Astrocyte (in vitro differentiated cells and primary cell): ENCODE measurements around the gene EZH1. TPM values are rescaled to one million over a fixed set of nuclear protein-coding genes. Genes with fewer than 3 reads are reported as not detected.

Experiments
- DNase-seq: peaks from one replicate; pipeline ENCODE4 v3.0.0-alpha.2; 2010; ENCODE audit warnings: low read depth
- FAIRE-seq: peaks from 2 replicates; lab custom pipeline; 2011; peaks lifted over from hg19 to GRCh38; lab: Jason Lieb, UNC
- H2AFZ ChIP-seq: 2 replicates; pipeline ENCODE4 v1.6.0; 2012; ENCODE audit warnings: low read depth, low read length, inconsistent platforms
- H3K27ac ChIP-seq: 2 replicates; pipeline ENCODE4 v1.5.1; 2011; ENCODE audit warnings: low read depth, low read length, inconsistent platforms
- H3K27me3 ChIP-seq: 2 replicates; pipeline ENCODE4 v1.6.0; 2011; ENCODE audit warnings: low read length, inconsistent platforms; ENCODE audit not compliant: insufficient read depth
- H3K36me3 ChIP-seq: 2 replicates; pipeline ENCODE4 v1.5.1; 2011; ENCODE audit warnings: low read length, inconsistent platforms; ENCODE audit not compliant: insufficient read depth
- H3K4me1 ChIP-seq: 2 replicates; pipeline ENCODE4 v1.5.1; 2011; ENCODE audit warnings: low read length, inconsistent platforms; ENCODE audit not compliant: insufficient read depth
- H3K4me2 ChIP-seq: 2 replicates; pipeline ENCODE4 v1.6.0; 2012; ENCODE audit warnings: low read length, inconsistent platforms
- H3K4me3 ChIP-seq: 2 replicates; pipeline ENCODE4 v1.5.1; 2011; ENCODE audit warnings: low read depth, mild to moderate bottlenecking, low read length, inconsistent platforms; ENCODE audit not compliant: insufficient read depth
- H3K79me2 ChIP-seq: 2 replicates; pipeline ENCODE4 v1.6.0; 2012; ENCODE audit warnings: mild to moderate bottlenecking, low read length, inconsistent platforms; ENCODE audit not compliant: insufficient read depth
- H3K9ac ChIP-seq: 2 replicates; pipeline ENCODE4 v1.6.0; 2012; ENCODE audit warnings: mild to moderate bottlenecking, low read length, inconsistent platforms
- H3K9me3 ChIP-seq: 2 replicates; pipeline ENCODE4 v1.5.1; 2012; ENCODE audit warnings: low read depth, mild to moderate bottlenecking, low read length, inconsistent platforms; ENCODE audit not compliant: insufficient read depth
- H4K20me1 ChIP-seq: 2 replicates; pipeline ENCODE4 v1.6.0; 2012; ENCODE audit warnings: low read length, inconsistent platforms; ENCODE audit not compliant: insufficient read depth
- H3K27ac Mint-ChIP-seq: one replicate; pipeline ENCODE4 v1.8.0; 2021; ENCODE audit warnings: mild to moderate bottlenecking, mixed read lengths; ENCODE audit not compliant: unreplicated experiment
- H3K27me3 Mint-ChIP-seq: one replicate; pipeline ENCODE4 v1.8.0; 2021; ENCODE audit warnings: low read depth, mixed read lengths; ENCODE audit not compliant: unreplicated experiment
- H3K36me3 Mint-ChIP-seq: one replicate; pipeline ENCODE4 v1.8.0; 2021; ENCODE audit warnings: low read depth, mixed read lengths; ENCODE audit not compliant: unreplicated experiment
- H3K4me1 Mint-ChIP-seq: one replicate; pipeline ENCODE4 v1.8.0; 2021; ENCODE audit warnings: low read depth, mixed read lengths; ENCODE audit not compliant: unreplicated experiment
- H3K4me3 Mint-ChIP-seq: one replicate; pipeline ENCODE4 v1.8.0; 2021; ENCODE audit warnings: mild to moderate bottlenecking, moderate library complexity, mixed read lengths; ENCODE audit not compliant: unreplicated experiment
- H3K9me3 Mint-ChIP-seq: one replicate; pipeline ENCODE4 v1.8.0; 2021; ENCODE audit warnings: mild to moderate bottlenecking, mixed read lengths; ENCODE audit not compliant: unreplicated experiment
- EZH2 ChIP-seq: IDR thresholded peaks from 2 replicates; pipeline ENCODE4 v1.6.1; 2012; ENCODE audit warnings: mild to moderate bottlenecking, low read length, inconsistent platforms; ENCODE audit not compliant: insufficient read depth
- total RNA-seq: library from RNA; stranded (reverse); gene quantifications from 2 replicates; pipeline ENCODE4 v1.2.1, GENCODE V29; 2021
- TF ChIP-seq, protein P1 (sequence below): IDR thresholded peaks from 2 replicates; pipeline ENCODE4 v1.5.1; 2011; ENCODE audit warnings: low read depth, mild to moderate bottlenecking, inconsistent platforms, low read length, moderate library complexity; ENCODE audit not compliant: insufficient read depth

EZH1 gene
- total RNA-seq, 1 donor from 2014 or later = 15.2 TPM

DNA sequence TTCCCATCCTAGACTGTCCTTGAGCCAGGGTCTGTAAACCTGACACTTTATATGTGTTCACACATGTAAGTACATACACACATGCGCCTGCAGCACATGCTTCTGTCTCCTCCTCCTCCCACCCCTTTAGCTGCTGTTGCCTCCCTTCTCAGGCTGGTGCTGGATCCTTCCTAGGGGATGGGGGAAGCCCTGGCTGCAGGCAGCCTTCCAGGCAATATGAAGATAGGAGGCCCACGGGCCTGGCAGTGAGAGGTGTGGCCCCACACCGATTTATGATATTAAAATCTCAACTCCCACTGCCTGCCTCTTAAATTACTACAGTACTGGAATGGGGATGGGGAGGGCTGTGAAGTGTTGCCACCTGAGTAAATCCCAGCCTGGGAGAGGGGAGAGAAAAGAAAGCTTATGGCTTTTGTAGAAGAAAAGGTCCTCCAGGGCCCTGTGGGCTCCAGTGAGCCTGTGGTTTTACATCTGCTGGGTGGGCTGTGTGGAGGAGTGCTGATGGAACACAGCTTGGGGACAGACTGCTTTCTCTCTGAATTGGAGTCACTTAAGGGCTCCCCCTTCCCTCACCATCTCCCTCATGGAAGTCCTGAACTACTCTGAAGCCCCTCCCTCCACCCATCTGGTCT is 34.6 kb upstream of the EZH1 start:
- Mint-ChIP-seq H3K27ac (no peak overlapping the region), H3K4me1 (peaks cover 42% of the 10 kb centered on the region), H3K27me3 (no peaks in the 10 kb centered on the region), H3K4me3 (peak overlapping the region; percentile 78), H3K36me3 (peaks cover 6% of the 10 kb centered on the region), H3K9me3 (no peaks in the 10 kb centered on the region)
- DNase-seq (no peak), FAIRE-seq (no peak)
- TF ChIP-seq EZH2 = no peak
- TF ChIP-seq, protein P1, sequence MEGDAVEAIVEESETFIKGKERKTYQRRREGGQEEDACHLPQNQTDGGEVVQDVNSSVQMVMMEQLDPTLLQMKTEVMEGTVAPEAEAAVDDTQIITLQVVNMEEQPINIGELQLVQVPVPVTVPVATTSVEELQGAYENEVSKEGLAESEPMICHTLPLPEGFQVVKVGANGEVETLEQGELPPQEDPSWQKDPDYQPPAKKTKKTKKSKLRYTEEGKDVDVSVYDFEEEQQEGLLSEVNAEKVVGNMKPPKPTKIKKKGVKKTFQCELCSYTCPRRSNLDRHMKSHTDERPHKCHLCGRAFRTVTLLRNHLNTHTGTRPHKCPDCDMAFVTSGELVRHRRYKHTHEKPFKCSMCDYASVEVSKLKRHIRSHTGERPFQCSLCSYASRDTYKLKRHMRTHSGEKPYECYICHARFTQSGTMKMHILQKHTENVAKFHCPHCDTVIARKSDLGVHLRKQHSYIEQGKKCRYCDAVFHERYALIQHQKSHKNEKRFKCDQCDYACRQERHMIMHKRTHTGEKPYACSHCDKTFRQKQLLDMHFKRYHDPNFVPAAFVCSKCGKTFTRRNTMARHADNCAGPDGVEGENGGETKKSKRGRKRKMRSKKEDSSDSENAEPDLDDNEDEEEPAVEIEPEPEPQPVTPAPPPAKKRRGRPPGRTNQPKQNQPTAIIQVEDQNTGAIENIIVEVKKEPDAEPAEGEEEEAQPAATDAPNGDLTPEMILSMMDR = no peak
- no peak overlapping the region for H3K4me3 ChIP-seq
- peak overlapping the region; percentile 96 for H3K4me2 ChIP-seq
- H3K27ac ChIP-seq = no peak overlapping the region
- H2AFZ ChIP-seq = no peak overlapping the region
- H3K4me1 ChIP-seq = peaks cover 53% of the 10 kb centered on the region
- peaks cover 7% of the 10 kb centered on the region for H3K36me3 ChIP-seq
- no peaks in the 10 kb centered on the region for H3K27me3 ChIP-seq
- H4K20me1 ChIP-seq = peaks cover 22% of the 10 kb centered on the region
- no peaks in the 10 kb centered on the region for H3K9me3 ChIP-seq
- H3K79me2 ChIP-seq = peaks cover 40% of the 10 kb centered on the region
- H3K9ac ChIP-seq = peak overlapping the region; percentile 85

DNA sequence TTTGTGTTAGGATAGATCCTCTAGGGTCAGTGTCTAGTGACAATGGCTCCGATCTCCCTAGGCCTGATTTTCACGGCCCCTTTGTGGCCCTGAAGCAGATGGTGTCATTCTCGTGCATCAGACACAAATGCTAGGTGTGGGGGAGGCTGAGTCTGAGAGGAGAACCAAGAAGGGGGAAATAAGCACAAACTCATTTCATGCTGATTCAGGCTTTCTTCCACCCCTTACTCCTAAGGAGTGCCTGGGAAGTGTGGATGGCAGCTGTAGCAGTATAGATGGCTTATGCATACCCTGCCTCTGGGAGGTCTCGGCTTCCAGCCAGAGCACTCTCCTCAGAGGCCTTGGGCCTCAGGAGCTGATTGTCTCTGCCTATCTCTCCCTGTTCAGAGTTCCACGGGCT is 33.7 kb upstream of the EZH1 start:
- Mint-ChIP-seq H3K4me3 (no peak overlapping the region), H3K27me3 (no peaks in the 10 kb centered on the region), H3K27ac (no peak overlapping the region), H3K36me3 (peaks cover under 1% of the 10 kb centered on the region), H3K9me3 (no peaks in the 10 kb centered on the region), H3K4me1 (peaks cover 50% of the 10 kb centered on the region)
- Histone ChIP-seq H3K4me1 (peaks cover 53% of the 10 kb centered on the region), H3K9me3 (no peaks in the 10 kb centered on the region), H4K20me1 (peaks cover 16% of the 10 kb centered on the region), H3K4me3 (no peak overlapping the region), H3K9ac (no peak overlapping the region), H2AFZ (no peak overlapping the region), H3K36me3 (peaks cover 7% of the 10 kb centered on the region), H3K27ac (no peak overlapping the region), H3K79me2 (peaks cover 34% of the 10 kb centered on the region), H3K27me3 (no peaks in the 10 kb centered on the region), H3K4me2 (no peak overlapping the region)
- TF ChIP-seq EZH2 = no peak
- TF ChIP-seq, protein P1 = no peak
- DNase-seq (no peak), FAIRE-seq (no peak)

DNA sequence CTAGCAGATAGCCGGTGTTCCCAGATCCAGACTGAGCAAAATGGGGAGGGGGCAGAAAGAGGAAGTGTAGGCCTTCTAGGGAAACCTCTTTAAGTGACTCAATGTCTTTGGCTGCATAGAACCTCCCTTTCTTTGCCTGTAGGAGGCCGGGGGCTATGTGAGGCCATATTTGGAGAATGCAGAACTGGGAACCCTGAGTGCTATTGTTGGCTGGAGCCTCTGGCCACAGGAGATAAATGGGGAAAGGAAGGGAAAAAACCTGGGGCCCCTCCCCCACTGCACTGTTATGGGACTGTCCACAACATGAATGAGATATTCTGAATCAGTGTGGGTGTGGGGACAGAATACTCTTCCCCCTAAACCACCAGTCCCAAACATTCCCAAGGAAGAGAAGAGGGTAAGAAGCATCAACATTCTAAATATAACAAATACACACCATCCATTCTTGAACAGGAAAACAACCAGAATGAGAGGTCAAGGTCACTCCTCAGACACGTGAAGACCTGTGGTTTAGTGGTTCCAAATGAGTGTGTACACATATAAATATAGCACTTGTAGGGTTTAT is 30.8 kb upstream of the EZH1 start:
- Histone ChIP-seq H3K4me1 (peaks cover 51% of the 10 kb centered on the region), H3K9me3 (no peaks in the 10 kb centered on the region), H3K9ac (peak overlapping the region; percentile 35), H3K27ac (peak overlapping the region; percentile 95), H3K4me3 (no peak overlapping the region), H3K27me3 (no peaks in the 10 kb centered on the region), H4K20me1 (no peaks in the 10 kb centered on the region), H3K36me3 (peaks cover 7% of the 10 kb centered on the region), H3K79me2 (peaks cover 7% of the 10 kb centered on the region), H2AFZ (no peak overlapping the region), H3K4me2 (peak overlapping the region; percentile 98)
- FAIRE-seq (no peak), DNase-seq (peak; percentile 91)
- H3K4me1 Mint-ChIP-seq = peaks cover 50% of the 10 kb centered on the region
- TF ChIP-seq, protein P1 = peak; percentile 23
- TF ChIP-seq EZH2 = no peak
- H3K27ac Mint-ChIP-seq = peak overlapping the region; percentile 98
- H3K9me3 Mint-ChIP-seq = no peaks in the 10 kb centered on the region
- H3K4me3 Mint-ChIP-seq = peak overlapping the region; percentile 50
- no peaks in the 10 kb centered on the region for H3K27me3 Mint-ChIP-seq
- H3K36me3 Mint-ChIP-seq = no peaks in the 10 kb centered on the region
